Keratinocyte (primary cell): Measurements from ENCODE around the gene FRMD7. TPM values are rescaled to one million over a fixed set of nuclear protein-coding genes. Genes with fewer than 3 reads are reported as not detected.

ENCODE experiments used
- DNase-seq: peaks from one replicate; pipeline ENCODE4 v3.0.0-alpha.2; 2011; ENCODE audit warnings: low read depth, missing footprints, low spot score
- FAIRE-seq: peaks from 2 replicates; lab custom pipeline; 2011; peaks lifted over from hg19 to GRCh38; lab: Jason Lieb, UNC
- H2AFZ ChIP-seq: 2 replicates; pipeline ENCODE4 v1.6.0; 2012; ENCODE audit warnings: low read length, control low read depth, inconsistent platforms; ENCODE audit not compliant: control insufficient read depth
- H3K27ac ChIP-seq: 2 replicates; pipeline ENCODE4 v1.5.1; 2011; ENCODE audit warnings: low read length; ENCODE audit not compliant: control insufficient read depth, insufficient read depth
- H3K27me3 ChIP-seq: 3 replicates; pipeline ENCODE4 v1.6.0; 2011; ENCODE audit warnings: low read length; ENCODE audit not compliant: control insufficient read depth, insufficient read depth; ENCODE audit errors: extremely low read depth
- H3K36me3 ChIP-seq, 2 experiments: 2 replicates in 1 of 2; 3 replicates in 1 of 2; pipeline ENCODE4 v1.5.1; 2011; ENCODE audit warnings: low read length in 2 of 2, mild to moderate bottlenecking in 1 of 2; ENCODE audit not compliant: control insufficient read depth in 2 of 2, insufficient read depth in 2 of 2; ENCODE audit errors: extremely low read depth in 1 of 2
- H3K4me1 ChIP-seq: 3 replicates; pipeline ENCODE4 v1.5.1; 2011; ENCODE audit warnings: low read length; ENCODE audit not compliant: control insufficient read depth, insufficient read depth; ENCODE audit errors: extremely low read depth
- H3K4me2 ChIP-seq: 3 replicates; pipeline ENCODE4 v1.6.0; 2011; ENCODE audit warnings: low read depth, low read length; ENCODE audit not compliant: control insufficient read depth, insufficient read depth; ENCODE audit errors: extremely low read depth
- H3K4me3 ChIP-seq, 3 experiments: fragments of 200-600 bp in 1 of 3; sonication (generic) in 1 of 3; 2 replicates in 2 of 3; 3 replicates in 1 of 3; pipeline ENCODE4 v1.5.1; 2011 to 2016; ENCODE audit warnings: low read length in 3 of 3, mild to moderate bottlenecking in 3 of 3, control low read depth in 2 of 3, inconsistent platforms in 1 of 3, low read depth in 1 of 3, mixed read lengths in 1 of 3, mixed run types in 1 of 3, moderate library complexity in 1 of 3; ENCODE audit not compliant: control insufficient read depth in 2 of 3, insufficient read depth in 2 of 3; ENCODE audit errors: extremely low read depth in 1 of 3
- H3K79me2 ChIP-seq: 2 replicates; pipeline ENCODE4 v1.6.0; 2012; ENCODE audit warnings: low read length; ENCODE audit not compliant: control insufficient read depth, insufficient read depth
- H3K9ac ChIP-seq: 3 replicates; pipeline ENCODE4 v1.6.0; 2011; ENCODE audit warnings: low read length; ENCODE audit not compliant: control insufficient read depth, insufficient read depth; ENCODE audit errors: extremely low read depth
- H3K9me1 ChIP-seq: 3 replicates; pipeline ENCODE4 v1.6.0; 2011; ENCODE audit warnings: low read length; ENCODE audit not compliant: control insufficient read depth, insufficient read depth; ENCODE audit errors: extremely low read depth
- H3K9me3 ChIP-seq: 2 replicates; pipeline ENCODE4 v1.5.1; 2012; ENCODE audit warnings: low read depth, low read length; ENCODE audit not compliant: control insufficient read depth
- H4K20me1 ChIP-seq: 3 replicates; pipeline ENCODE4 v1.6.0; 2011; ENCODE audit warnings: low read length; ENCODE audit not compliant: control insufficient read depth, insufficient read depth; ENCODE audit errors: extremely low read depth
- CTCF ChIP-seq, 3 experiments: IDR thresholded peaks in 1 of 3; conservative IDR thresholded peaks in 1 of 3; optimal IDR thresholded peaks in 1 of 3; 2 replicates in 2 of 3; 3 replicates in 1 of 3; pipeline versions ENCODE3 to v1.5.1; 2011; ENCODE audit warnings: low read length in 3 of 3, mild to moderate bottlenecking in 3 of 3, moderate library complexity in 2 of 3, control low read depth in 1 of 3, inconsistent platforms in 1 of 3; ENCODE audit not compliant: insufficient read depth in 2 of 3; ENCODE audit errors: extremely low read depth in 1 of 3
- EZH2 ChIP-seq: IDR thresholded peaks from one replicate; pipeline ENCODE4 v1.6.1; 2012; ENCODE audit warnings: inconsistent platforms, mild to moderate bottlenecking, low read length, moderate library complexity
- dilution Hi-C: fragments of 300-500 bp; cut with MboI; formaldehyde crosslinking; loops from one replicate; pipeline ENCODE4 v1.7.0; 2020; ENCODE audit warnings: low sequenced_read_pairs; ENCODE audit not compliant: extremely low pct_ligation_motif_present
- polyA plus RNA-seq, 5 experiments: library from polyadenylated mRNA; depleted of rRNA in 3 of 5; stranded (reverse) in 3 of 5; stranded (forward) in 1 of 5; unstranded in 1 of 5; fragments of >200 nt; gene quantifications; 1 replicate in 1 of 5; 2 replicates in 3 of 5; 3 replicates in 1 of 5; pipeline versions ENCODE4 v1.2.1 to v1.2.3, GENCODE V29; 2011 to 2012; ENCODE audit warnings: missing spikeins in 2 of 5, low read depth in 1 of 5, low replicate concordance in 1 of 5

Gene FRMD7
- polyA plus RNA-seq, 1 donor (not counting 4 experiments of a cell fraction or from before 2014, with no cell fraction given): not detected

- no peak for TF ChIP-seq EZH2
- no peak for TF ChIP-seq CTCF (optimal IDR thresholded peaks at IDR 0.05 in 1 of 3, IDR thresholded peaks at IDR 0.05 in 1 of 3, conservative IDR thresholded peaks at IDR 0.05 in 1 of 3; ENCODE audit: extremely low read depth in 1 of 3, insufficient read depth in 2 of 3, low read length in 3 of 3)
- Histone ChIP-seq H3K27me3 (peaks cover 4% of the 10 kb centered on the region), H3K9me3 (no peaks in the 10 kb centered on the region), H3K27ac (no peak overlapping the region), H3K4me2 (no peak overlapping the region), H3K9me1 (peaks cover 3% of the 10 kb centered on the region), H3K4me1 (no peaks in the 10 kb centered on the region), H2AFZ (no peak overlapping the region), H4K20me1 (no peaks in the 10 kb centered on the region), H3K79me2 (no peaks in the 10 kb centered on the region), H3K9ac (no peak overlapping the region), H3K4me3 (no peak overlapping the region), H3K36me3 (no peaks in the 10 kb centered on the region)
- DNase-seq (no peak), FAIRE-seq (no peak)
- dilution Hi-C loops: no loop called here
Measured at GRCh38 chrX:132118358-132118757, 9.5 kb downstream of the FRMD7 start.

GRCh38 chrX:132115792-132116191 lies 12.0 kb downstream of the FRMD7 start:
- Histone ChIP-seq H3K9me3 (no peaks in the 10 kb centered on the region), H3K36me3 (no peaks in the 10 kb centered on the region), H2AFZ (no peak overlapping the region), H3K27ac (no peak overlapping the region), H3K79me2 (no peaks in the 10 kb centered on the region), H3K4me2 (no peak overlapping the region), H3K9ac (no peak overlapping the region), H4K20me1 (no peaks in the 10 kb centered on the region), H3K9me1 (peaks cover 3% of the 10 kb centered on the region), H3K4me3 (no peak overlapping the region), H3K4me1 (no peaks in the 10 kb centered on the region), H3K27me3 (peaks cover 4% of the 10 kb centered on the region)
- TF ChIP-seq CTCF (optimal IDR thresholded peaks at IDR 0.05 in 1 of 3, IDR thresholded peaks at IDR 0.05 in 1 of 3, conservative IDR thresholded peaks at IDR 0.05 in 1 of 3; ENCODE audit: extremely low read depth in 1 of 3, insufficient read depth in 2 of 3, low read length in 3 of 3) (no peak), EZH2 (no peak)
- FAIRE-seq (no peak), DNase-seq (no peak)
- dilution Hi-C loops: no loop called here
